IPS-NIHi7 (cell line): ENCODE measurements around the gene CT45A2.
"Not testable (repeated sequence)": the region's sequence is repeated elsewhere in the genome, so short reads cannot be mapped to it uniquely, and the experiment has no call there.

Source experiments
- DNase-seq: peaks from one replicate; pipeline ENCODE4 v3.0.0; 2012; ENCODE audit warnings: mixed read lengths; ENCODE audit errors: extremely low spot score

Gene CT45A2

GRCh38 chrX:135819912-135820311 is at the start of gene CT45A2:
CT45A2 (minus strand) TSS chrX:135820012; CDS start chrX:135816265, 3,747 bp downstream.
- not testable (repeated sequence) for DNase-seq

DNA sequence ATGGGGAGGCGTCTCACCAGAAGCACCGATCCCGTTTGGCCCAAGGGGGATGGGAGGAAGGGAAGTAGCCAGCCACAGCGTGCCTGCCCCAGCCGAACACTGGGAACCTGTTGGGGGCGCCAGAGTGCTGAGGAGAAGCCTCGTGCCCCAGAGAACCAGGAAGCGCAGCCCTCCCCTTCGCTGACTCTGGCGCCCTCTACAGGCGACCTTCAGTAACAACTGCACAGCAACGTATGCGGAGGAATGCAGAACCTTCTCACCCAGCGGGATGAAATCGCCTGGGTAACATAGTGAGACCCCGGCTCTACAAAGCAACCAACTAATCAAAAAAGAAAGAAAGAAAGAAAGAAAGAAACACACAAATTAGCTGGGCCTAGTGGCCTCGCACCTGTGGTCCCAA is 34.6 kb upstream of the CT45A2 start, which contains the start of gene CT45A8:
Gene CT45A8 (minus strand): TSS at position 101 of the 400 bp plus-strand sequence. CDS start 3,755 bp downstream, outside the sequence.
- DNase-seq, result not testable (repeated sequence)

- not testable (repeated sequence) for DNase-seq
Observed at GRCh38 chrX:135837180-135837579, 17.4 kb upstream of the CT45A2 start, which contains the start of gene CT45A7. CT45A7 (minus strand) TSS chrX:135837280; CDS start chrX:135833533, 3,747 bp downstream.

GRCh38 chrX:135802687-135803086 is 17.1 kb downstream of the CT45A2 start, which contains the start of gene CT45A6:
CT45A6 (minus strand) TSS chrX:135802787; CDS start chrX:135798993, 3,794 bp downstream.
- not testable (repeated sequence) for DNase-seq

DNA sequence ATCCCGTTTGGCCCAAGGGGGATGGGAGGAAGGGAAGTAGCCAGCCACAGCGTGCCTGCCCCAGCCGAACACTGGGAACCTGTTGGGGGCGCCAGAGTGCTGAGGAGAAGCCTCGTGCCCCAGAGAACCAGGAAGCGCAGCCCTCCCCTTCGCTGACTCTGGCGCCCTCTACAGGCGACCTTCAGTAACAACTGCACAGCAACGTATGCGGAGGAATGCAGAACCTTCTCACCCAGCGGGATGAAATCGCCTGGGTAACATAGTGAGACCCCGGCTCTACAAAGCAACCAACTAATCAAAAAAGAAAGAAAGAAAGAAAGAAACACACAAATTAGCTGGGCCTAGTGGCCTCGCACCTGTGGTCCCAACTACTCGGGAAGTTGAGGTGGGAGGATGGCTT is 34.4 kb downstream of the CT45A2 start, which contains the start of gene CT45A5:
Gene CT45A5 (minus strand): TSS at position 101 of the 400 bp plus-strand sequence. CDS start 3,774 bp downstream, outside the sequence.
- DNase-seq, result not testable (repeated sequence)

DNA sequence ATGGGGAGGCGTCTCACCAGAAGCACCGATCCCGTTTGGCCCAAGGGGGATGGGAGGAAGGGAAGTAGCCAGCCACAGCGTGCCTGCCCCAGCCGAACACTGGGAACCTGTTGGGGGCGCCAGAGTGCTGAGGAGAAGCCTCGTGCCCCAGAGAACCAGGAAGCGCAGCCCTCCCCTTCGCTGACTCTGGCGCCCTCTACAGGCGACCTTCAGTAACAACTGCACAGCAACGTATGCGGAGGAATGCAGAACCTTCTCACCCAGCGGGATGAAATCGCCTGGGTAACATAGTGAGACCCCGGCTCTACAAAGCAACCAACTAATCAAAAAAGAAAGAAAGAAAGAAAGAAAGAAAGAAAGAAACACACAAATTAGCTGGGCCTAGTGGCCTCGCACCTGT is 51.7 kb downstream of the CT45A2 start, which contains the start of gene CT45A3:
Gene CT45A3 (minus strand): TSS at position 101 of the 400 bp plus-strand sequence. CDS start 3,747 bp downstream, outside the sequence.
- DNase-seq, result not testable (repeated sequence)
